Neutrophil (primary cell): ENCODE results near the gene KIF3B.
A peak's percentile ranks its signal among the peaks of the same experiment; 100 is the strongest.

Experiments
- H3K27ac ChIP-seq: fragments of 200-600 bp; sonication (generic); 2 replicates; pipeline ENCODE4 v1.5.1; 2016; ENCODE audit warnings: mild to moderate bottlenecking, moderate library complexity
- H3K27me3 ChIP-seq: fragments of 200-600 bp; sonication (generic); 2 replicates; pipeline ENCODE4 v1.6.0; 2016; ENCODE audit warnings: mild to moderate bottlenecking
- H3K36me3 ChIP-seq: fragments of 200-600 bp; sonication (generic); 2 replicates; pipeline ENCODE4 v1.5.1; 2017
- H3K4me1 ChIP-seq, 2 experiments: fragments of 200-600 bp in 1 of 2; sonication (generic) in 1 of 2; 1 replicate in 1 of 2; 2 replicates in 1 of 2; pipeline versions ENCODE4 v1.5.1 to v1.6.1; 2013 to 2016; ENCODE audit warnings: low read depth in 1 of 2, low read length in 1 of 2, mild to moderate bottlenecking in 1 of 2, moderate library complexity in 1 of 2; ENCODE audit not compliant: control insufficient read depth in 1 of 2, insufficient read depth in 1 of 2
- H3K4me3 ChIP-seq, 2 experiments: fragments of 200-600 bp in 1 of 2; sonication (generic) in 1 of 2; 1 replicate in 1 of 2; 2 replicates in 1 of 2; pipeline ENCODE4 v1.5.1; 2013 to 2016; ENCODE audit warnings: low read depth in 1 of 2, low read length in 1 of 2, mild to moderate bottlenecking in 1 of 2, moderate library complexity in 1 of 2
- H3K9me3 ChIP-seq: fragments of 200-600 bp; sonication (generic); 2 replicates; pipeline ENCODE4 v1.5.1; 2016
- TF ChIP-seq, protein P1 (sequence below): fragments of 200-600 bp; sonication (generic); IDR thresholded peaks from 2 replicates; pipeline ENCODE4 v1.5.1; 2016; ENCODE audit warnings: antibody characterized with exemption

The KIF3B gene

DNA sequence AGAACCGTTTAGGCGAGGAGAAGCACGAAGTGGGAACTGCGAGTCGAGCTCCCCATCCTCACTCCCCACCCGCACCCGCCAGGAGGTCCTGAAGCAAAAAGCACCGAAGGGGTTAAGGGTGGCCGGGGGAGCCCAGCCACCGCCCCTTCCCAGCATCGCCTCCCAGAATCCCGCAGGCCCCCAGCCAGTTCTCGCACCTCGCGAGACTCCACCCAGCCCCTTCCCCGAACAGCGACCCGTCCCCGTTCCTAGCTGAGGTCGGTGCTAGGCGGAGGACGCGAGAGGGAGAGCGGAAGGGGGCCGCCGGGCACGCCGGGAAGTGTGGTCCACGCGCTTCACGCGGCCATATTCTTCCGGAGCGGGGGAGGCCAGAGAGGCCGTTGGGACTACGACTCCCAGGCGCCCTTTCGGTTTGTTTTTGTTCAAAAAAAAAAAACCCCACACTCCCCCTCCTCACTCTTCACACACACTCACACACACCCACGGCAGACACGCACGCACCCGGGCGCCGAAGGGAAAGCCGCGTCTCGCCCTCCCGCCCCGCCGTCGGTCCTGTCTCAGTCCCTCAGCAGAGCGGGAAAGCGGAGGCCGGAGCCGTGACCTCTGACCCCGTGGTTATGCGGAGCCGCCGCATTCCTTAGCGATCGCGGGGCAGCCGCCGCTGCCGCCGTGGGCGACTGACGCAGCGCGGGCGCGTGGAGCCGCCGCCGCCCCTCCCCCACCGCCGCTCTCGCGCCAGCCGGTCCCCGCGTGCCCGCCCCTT lies 80.6 kb downstream of the KIF3B start, which contains the start of gene ASXL1:
ASXL1 (plus strand) TSS at position 463 of the 763 bp plus-strand sequence. CDS start 445 bp downstream, outside the sequence.
- TF ChIP-seq, protein P1, sequence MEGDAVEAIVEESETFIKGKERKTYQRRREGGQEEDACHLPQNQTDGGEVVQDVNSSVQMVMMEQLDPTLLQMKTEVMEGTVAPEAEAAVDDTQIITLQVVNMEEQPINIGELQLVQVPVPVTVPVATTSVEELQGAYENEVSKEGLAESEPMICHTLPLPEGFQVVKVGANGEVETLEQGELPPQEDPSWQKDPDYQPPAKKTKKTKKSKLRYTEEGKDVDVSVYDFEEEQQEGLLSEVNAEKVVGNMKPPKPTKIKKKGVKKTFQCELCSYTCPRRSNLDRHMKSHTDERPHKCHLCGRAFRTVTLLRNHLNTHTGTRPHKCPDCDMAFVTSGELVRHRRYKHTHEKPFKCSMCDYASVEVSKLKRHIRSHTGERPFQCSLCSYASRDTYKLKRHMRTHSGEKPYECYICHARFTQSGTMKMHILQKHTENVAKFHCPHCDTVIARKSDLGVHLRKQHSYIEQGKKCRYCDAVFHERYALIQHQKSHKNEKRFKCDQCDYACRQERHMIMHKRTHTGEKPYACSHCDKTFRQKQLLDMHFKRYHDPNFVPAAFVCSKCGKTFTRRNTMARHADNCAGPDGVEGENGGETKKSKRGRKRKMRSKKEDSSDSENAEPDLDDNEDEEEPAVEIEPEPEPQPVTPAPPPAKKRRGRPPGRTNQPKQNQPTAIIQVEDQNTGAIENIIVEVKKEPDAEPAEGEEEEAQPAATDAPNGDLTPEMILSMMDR, result peak; percentile 40
- Histone ChIP-seq H3K9me3 (no peaks in the 10 kb centered on the region), H3K36me3 (no peaks in the 10 kb centered on the region), H3K4me1 (peaks cover 21 to 24% of the 10 kb centered on the region in 2 experiments), H3K27ac (peak within 1 kb of the TSS; percentile 99), H3K4me3 (peak within 1 kb of the TSS; percentile 68 to 97), H3K27me3 (no peaks in the 10 kb centered on the region)

DNA sequence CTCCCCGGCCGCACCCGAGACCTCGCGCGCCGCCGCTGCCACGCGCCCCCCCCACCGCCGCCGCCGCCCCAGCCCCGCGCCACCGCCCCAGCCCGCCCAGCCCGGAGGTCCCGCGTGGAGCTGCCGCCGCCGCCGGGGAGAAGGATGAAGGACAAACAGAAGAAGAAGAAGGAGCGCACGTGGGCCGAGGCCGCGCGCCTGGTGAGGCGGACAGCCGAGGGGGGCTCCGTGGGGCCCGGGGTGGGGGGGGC lies 81.1 kb downstream of the KIF3B start:
- peaks cover 21 to 24% of the 10 kb centered on the region in 2 experiments for H3K4me1 ChIP-seq
- H3K36me3 ChIP-seq, result no peaks in the 10 kb centered on the region
- peak overlapping the region; percentile 68 to 94 for H3K4me3 ChIP-seq
- H3K27ac ChIP-seq, result peak overlapping the region; percentile 99
- H3K27me3 ChIP-seq, result no peaks in the 10 kb centered on the region
- H3K9me3 ChIP-seq, result no peaks in the 10 kb centered on the region
- TF ChIP-seq, protein P1, result no peak

DNA sequence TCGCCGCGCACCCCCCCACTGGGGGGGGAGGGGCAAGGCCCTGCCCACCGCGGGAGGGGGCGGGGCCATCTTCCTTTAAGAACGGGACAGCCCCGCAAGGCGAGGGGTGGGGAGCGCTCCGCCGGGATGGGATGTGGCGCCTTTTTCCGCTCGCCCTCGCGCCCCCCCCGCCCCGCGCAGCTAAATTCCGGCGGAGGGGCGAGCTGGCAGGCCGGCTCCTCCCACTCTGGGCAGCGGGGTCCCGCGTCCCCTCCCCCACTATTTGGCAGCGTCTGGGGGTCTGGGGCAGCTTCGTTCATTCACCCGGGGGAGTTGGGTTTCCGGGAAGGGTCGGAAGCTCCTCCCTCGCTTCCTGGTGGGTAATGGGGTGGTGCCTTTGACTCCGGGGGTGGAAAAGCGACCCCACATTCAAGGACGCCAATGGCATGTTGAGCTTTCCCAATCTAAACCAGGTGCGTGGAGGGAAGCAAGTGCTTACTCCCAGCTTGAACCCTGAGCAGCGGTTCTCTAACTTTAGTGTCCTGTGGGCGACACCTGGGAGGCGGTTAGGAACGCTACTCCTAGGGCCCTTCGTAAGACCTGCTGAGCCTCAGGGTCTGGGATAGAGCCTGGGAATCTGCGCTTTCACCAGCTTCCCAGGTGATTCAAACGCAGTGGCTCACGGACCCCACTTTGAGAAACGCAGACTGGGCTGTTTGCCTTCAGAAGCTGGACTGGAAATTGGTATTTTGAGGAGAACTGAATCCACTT lies 81.6 kb downstream of the KIF3B start:
- H3K4me1 ChIP-seq, result peaks cover 21 to 24% of the 10 kb centered on the region in 2 experiments
- H3K36me3 ChIP-seq, result no peaks in the 10 kb centered on the region
- TF ChIP-seq, protein P1, result no peak
- no peaks in the 10 kb centered on the region for H3K27me3 ChIP-seq
- H3K4me3 ChIP-seq, result peak overlapping the region; percentile 68 to 94
- H3K27ac ChIP-seq, result peak overlapping the region; percentile 99
- H3K9me3 ChIP-seq, result no peaks in the 10 kb centered on the region

DNA sequence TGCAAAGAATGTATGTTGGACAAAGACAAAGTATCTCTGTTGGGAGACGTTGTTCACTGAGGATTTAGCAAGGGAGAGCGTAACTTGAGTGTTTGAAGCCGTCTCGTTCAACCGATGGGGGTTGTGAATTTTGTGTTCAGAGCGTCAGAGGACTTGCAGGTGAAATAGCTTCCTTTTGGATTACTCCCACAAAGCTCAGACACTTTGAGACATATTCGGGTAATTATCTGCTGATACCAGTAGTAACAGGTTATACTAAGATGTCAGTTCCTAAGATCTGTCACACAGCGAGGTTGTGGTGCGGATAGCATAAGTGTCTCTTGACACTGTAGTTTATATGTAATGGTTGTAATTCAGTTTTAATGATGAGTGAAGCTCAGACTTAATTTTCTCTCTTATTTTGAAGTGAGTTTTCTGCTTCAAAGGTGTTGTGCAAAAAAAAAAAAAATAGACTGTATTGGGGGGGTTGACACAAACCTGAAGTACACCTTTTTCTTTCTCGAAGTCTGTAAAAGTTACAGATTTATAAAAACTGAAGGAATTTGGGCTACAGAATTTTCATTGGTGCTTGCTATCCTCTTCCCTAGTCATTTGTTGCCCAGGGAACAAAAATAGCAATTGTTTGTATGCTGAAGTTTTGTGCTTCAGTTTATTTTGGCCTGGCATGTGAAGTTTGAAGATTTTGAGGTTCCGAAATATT lies 82.3 kb downstream of the KIF3B start:
- H3K4me3 ChIP-seq, result peak overlapping the region; percentile 68 to 94
- H3K27ac ChIP-seq, result peak overlapping the region; percentile 99
- H3K9me3 ChIP-seq, result no peaks in the 10 kb centered on the region
- H3K4me1 ChIP-seq, result peaks cover 21 to 24% of the 10 kb centered on the region in 2 experiments
- no peaks in the 10 kb centered on the region for H3K27me3 ChIP-seq
- H3K36me3 ChIP-seq, result no peaks in the 10 kb centered on the region
- TF ChIP-seq, protein P1, result no peak

GRCh38 chr20:32360333-32360634 lies 82.8 kb downstream of the KIF3B start:
- Histone ChIP-seq H3K27me3 (no peaks in the 10 kb centered on the region), H3K4me1 (peaks cover 21 to 24% of the 10 kb centered on the region in 2 experiments), H3K27ac (peak overlapping the region; percentile 99), H3K4me3 (no peak overlapping the region), H3K36me3 (no peaks in the 10 kb centered on the region), H3K9me3 (no peaks in the 10 kb centered on the region)
- TF ChIP-seq, protein P1, result no peak
